Stimulated activated CD8-positive, alpha-beta memory T cell treated with anti-CD3 and anti-CD28 coated beads, Interleukin-15, amount 100 ng/mL, for 4 hours (primary cell): ENCODE data around the gene SIRPB2.

Source experiments
- DNase-seq, 2 donors: peaks; one replicate each; pipeline ENCODE4 v3.0.0-alpha.2; 2020; ENCODE audit warnings: low read depth in 2 of 2

Gene SIRPB2

DNA sequence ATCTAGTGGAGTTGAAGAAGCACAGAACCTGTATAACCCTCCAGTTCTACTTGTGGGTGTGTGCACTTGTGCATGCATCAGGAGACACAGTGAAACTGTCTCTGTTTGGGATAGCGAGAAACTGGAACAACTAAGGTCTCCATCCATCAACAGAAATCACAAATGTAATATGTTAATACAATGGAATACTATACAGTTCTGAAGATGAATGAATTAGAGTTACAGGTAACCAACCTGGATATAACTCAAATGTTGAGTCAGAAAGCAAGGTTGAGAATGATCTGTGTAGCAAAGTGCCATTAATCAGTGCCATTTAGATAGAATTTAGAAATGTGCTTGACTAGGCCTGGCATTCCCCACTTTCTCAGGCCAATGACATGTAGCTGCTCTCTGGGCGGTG is 20.0 kb downstream of the SIRPB2 start:
- no peak for DNase-seq

DNA sequence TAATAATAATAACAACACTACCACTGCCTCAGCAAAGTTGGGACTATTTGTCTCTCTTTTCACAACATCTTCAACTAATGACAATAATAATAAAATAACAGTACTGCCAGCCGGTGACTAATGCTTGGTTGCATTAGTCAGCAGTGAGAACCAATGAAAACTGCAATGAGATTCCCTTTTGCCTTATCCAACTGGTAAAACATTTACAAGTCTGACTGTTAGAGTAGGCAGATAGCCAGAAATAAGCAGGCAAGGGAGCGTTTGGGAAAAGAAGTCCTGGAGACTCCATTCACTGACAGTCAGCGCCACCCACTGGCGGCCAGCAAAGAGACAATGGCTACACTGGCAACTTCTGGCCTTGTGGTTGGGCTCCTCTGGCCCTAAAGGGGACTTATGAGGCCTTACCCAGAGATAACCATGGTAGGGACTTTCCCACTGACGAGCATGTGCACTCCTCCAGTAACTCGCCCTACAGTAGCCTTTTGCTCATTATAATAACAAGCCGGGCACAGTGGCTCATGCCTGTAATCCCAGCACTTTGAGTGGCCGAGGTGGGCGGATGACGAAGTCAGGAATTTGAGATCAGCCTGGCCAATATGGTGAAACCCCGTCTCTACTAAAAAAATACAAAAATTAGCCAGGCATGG is 21.2 kb downstream of the SIRPB2 start:
- DNase-seq: no peak

DNA sequence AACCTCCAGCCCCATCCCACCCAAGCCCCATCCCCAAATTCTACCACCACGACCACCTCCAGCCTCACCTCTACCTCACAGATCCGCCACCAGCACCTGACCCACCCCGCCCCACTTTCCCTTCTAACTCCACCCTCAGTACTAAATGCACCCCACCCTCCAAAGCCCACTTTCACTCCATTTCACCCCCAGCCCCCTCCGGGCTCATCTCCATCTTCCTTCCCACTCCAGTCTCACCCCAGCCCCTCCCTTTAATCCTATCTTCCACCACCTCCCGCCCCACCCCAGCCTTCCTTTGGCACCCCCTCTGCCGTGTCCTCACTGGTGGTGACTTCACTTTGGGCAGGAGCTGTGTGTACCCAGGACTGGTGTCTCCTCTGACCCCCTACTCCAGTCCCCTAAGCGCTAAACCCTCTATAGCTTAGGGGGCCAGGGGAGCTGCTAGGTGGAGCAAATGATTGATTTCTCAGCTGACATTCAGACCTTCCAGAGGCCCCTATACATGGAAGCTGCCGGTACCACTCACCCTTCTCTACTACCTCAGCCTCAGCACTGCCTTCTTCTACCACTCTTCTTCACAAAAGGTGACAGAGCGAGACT is 21.8 kb downstream of the SIRPB2 start:
- DNase-seq: no peak

DNA sequence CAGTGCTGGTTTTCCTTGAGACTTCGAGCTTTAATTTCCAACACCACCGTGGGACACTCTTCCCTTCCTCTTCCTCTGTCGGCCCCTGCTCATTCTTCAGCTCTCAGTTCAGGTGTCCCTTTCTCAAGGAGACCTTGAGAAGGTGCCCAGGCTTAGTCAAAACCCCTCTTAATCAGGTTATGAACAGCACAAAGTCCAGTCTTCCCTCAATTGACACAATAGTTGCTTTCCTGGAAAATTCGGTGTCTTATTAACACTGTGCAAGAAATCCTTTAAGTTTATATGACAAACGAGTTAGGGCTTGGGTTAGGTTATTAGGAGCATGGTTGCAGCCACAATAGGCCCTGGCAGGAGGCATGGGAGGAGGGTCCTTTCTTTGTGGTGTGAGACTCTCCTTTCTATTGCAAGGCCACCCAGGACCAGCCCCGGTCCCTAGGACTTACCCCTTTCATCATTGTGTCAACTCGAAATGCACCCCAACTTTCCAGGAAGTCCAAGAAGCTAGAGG is 23.0 kb downstream of the SIRPB2 start:
- DNase-seq: no peak

DNA sequence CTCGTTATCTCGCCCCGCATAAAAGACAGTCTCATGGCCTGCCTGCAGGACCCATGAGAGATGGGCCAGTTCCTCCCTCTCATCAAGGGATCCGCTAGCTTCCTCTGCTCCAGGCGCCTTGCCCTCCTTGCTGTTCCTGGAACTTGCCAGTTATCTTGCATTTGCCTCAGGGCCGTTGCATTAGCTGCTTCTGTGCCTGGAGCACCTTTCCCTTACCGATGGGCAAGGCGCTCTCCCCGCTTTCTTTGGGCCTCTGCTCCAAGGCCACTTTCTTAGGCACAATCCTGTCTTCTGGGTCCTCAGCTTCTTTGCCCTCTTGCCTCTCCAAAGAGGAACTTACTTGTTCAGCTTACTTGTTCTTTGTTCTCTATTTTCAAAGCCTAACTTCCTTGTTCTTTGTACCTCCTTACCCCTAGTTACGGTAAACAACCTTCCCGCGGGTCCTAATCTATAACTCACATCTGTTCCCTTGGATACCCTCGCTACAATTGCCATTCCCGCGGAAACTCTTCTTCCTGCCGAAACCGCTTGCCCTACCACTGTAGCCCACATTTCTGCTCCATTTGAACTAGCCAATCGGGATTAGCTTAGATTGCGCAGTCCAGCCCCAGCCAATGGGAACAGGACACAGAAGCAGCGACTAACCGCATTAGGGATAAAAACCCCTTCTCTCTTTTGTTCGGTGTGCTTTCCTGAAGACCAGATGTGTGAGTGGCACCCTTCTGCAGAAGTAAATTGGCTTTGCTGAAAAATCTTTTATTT is 23.7 kb downstream of the SIRPB2 start:
- no peak for DNase-seq

DNA sequence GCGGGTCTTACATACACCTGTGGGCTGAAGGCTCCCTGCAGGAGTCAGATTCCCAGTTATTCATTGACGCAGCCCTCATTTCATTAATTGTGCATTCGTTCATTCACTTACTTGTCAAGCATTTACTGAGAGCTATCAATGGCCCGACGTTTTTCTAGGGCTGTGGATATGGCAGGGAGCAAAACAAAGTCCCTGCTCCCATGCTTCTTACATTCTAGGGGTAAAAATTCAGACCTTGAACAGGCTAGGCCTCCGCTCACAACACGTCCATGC is 24.2 kb downstream of the SIRPB2 start:
- no peak for DNase-seq

DNA sequence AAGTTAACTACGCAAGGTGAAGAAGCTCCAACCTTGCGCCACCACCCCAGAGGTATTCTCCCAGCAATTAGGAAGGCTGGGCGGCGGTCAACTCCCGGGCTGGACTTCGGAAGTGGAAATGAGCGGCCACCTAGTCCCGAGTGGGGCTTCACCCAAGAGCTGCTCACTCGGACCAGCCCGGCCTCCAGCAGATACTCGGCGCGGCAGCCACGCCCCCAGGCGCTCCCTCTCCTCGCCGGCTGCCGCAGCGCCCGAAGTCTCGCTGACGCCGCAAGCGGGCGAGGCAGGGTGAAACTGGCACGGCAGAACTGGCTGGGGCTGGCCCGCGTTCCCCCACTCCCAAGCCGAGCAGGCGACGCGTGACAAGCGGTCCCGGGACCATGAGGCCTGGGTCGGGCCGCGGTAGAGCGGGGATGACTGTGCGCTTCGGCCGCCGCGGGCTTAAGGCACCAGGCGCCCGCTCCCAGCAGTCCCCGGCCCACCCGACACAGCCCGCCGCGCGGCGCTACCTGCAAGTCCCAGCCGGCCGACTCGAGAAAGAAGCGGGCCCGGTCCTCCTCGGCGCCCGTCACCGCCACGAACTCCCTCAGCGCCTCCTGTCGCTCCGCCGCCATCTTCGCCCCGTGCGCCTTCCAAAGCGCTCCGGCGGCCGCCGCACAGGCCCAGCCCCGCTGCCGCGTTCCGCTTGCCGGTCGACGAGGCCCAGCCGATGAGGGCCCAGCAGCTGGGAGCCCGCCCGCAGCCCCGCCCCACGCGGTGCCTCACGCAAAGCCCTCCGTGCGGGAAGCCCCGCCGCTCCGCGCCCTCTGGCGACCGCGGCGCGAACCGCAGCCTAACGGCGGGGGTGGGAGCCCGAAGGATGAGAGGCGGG is 24.8 kb downstream of the SIRPB2 start, which contains the start of gene NSFL1C:
Gene NSFL1C (minus strand): TSS at position 639 of the 871 bp plus-strand sequence. CDS start 25 bp downstream, at position 614.
- peak; percentile 90 to 97 for DNase-seq

- DNase-seq: no peak
Observed at GRCh38 chr20:1465470-1466210, 25.6 kb downstream of the SIRPB2 start.

DNA sequence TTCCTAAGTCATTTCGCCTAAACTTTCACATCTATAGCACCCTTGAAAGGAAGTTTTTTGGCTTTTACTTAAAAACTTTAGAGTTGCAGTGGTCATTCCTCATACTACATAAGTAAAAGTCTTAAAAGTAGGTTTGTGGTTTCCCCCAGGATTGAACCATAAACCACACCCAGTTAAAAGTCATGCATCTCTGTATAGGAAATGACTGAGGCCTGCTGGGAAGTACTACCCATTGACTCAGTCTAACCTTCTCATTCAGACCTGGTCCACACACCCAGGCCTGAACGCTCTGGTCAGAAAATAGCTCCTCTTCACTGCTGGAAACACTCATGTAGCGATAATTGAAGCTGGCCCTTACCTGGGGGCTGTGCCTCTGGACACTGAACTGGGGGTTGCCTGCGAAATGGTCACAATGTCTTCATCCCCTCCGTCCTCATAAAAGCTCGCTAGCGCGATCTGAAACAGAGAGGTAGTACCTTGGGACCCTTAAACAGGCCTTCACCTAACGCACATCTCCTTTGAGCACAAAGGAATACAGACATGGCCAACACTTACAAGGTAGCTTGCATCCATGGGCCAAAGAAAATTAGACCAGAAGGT is 27.1 kb downstream of the SIRPB2 start:
- DNase-seq: no peak

- DNase-seq: no peak
Observed at GRCh38 chr20:1462834-1463233, 28.4 kb downstream of the SIRPB2 start.

GRCh38 chr20:1462001-1462400 is 29.2 kb downstream of the SIRPB2 start:
- no peak for DNase-seq

GRCh38 chr20:1460275-1460674 is 30.9 kb downstream of the SIRPB2 start:
- DNase-seq: no peak

GRCh38 chr20:1457992-1458391 is 33.2 kb downstream of the SIRPB2 start:
- no peak for DNase-seq

GRCh38 chr20:1456300-1456699 is 34.9 kb downstream of the SIRPB2 start:
- no peak for DNase-seq

GRCh38 chr20:1450926-1451491 is 40.2 kb downstream of the SIRPB2 start:
- DNase-seq: no peak

GRCh38 chr20:1449370-1449769 is 41.9 kb downstream of the SIRPB2 start:
- no peak for DNase-seq

GRCh38 chr20:1448081-1448620 is 43.1 kb downstream of the SIRPB2 start:
- DNase-seq: no peak

DNA sequence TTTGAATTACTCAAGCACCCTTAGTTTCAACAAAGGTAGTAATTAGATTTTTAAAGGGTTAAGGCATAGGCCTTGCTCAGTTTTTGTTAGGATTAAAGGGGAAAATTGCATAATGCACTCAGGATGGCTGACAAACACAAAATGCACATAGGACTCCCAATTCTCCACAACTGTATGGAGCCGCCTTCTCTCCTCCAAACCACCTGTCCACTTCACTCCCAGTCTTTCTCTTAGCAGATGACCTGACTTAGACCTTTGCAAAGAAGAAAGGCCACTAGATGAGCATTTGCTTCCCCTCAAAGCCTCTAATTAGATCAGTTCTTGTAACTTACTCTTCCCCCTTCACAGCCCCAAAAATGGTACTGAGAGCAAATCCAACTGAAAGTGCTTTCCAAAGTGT is 44.7 kb downstream of the SIRPB2 start:
- no peak for DNase-seq

GRCh38 chr20:1443085-1443484 is 48.1 kb downstream of the SIRPB2 start:
- no peak for DNase-seq

GRCh38 chr20:1442304-1442703 is 48.9 kb downstream of the SIRPB2 start:
- no peak for DNase-seq
